WTC11 (cell line): Measurements from ENCODE around the gene CYP51A1. TPM values are rescaled to one million over a fixed set of nuclear protein-coding genes. Genes with fewer than 3 reads are reported as not detected.

Experiments
- ATAC-seq: fragments of 200-7000 bp; cut with Tn5 transposase; 2 replicates; pipeline ENCODE4 v1.10.0; 2021; ENCODE audit warnings: mild to moderate bottlenecking, moderate library complexity
- CTCF ChIA-PET: fragments of 300-600 bp; sonication (Branson Sonifier 250); formaldehyde crosslinking; loops from one replicate; lab custom pipeline; 2021; ENCODE audit warnings: antibody characterized with exemption; lab: Charles Lee
- POLR2A ChIA-PET: fragments of 350-600 bp; sonication (Branson Sonifier 250); formaldehyde crosslinking; loops from one replicate; lab custom pipeline; 2021; ENCODE audit warnings: antibody characterized with exemption; lab: Charles Lee
- DNase-seq: peaks from one replicate; pipeline ENCODE4 v3.0.0; 2021; ENCODE audit warnings: low spot score
- H3K27ac Mint-ChIP-seq: 2 replicates; pipeline ENCODE4 v1.8.0; 2021; ENCODE audit warnings: mixed read lengths
- H3K27me3 Mint-ChIP-seq: 2 replicates; pipeline ENCODE4 v1.8.0; 2021; ENCODE audit warnings: low read depth, mild to moderate bottlenecking, moderate library complexity, mixed read lengths
- H3K36me3 Mint-ChIP-seq: 2 replicates; pipeline ENCODE4 v1.8.0; 2021; ENCODE audit warnings: mixed read lengths
- H3K4me1 Mint-ChIP-seq: 2 replicates; pipeline ENCODE4 v1.8.0; 2022; ENCODE audit warnings: mixed read lengths
- H3K4me3 Mint-ChIP-seq: 2 replicates; pipeline ENCODE4 v1.8.0; 2021; ENCODE audit warnings: mild to moderate bottlenecking, moderate library complexity, mixed read lengths
- H3K9me3 Mint-ChIP-seq: 2 replicates; pipeline ENCODE4 v1.8.0; 2021; ENCODE audit warnings: mixed read lengths
- ATF1 ChIP-seq: sonication (generic); formaldehyde crosslinking; IDR thresholded peaks from 2 replicates; pipeline ENCODE4 v1.8.1; 2023; ENCODE audit warnings: mild to moderate bottlenecking, moderate library complexity, missing genetic modification reagents
- CBFB ChIP-seq: sonication (generic); formaldehyde crosslinking; IDR thresholded peaks from 2 replicates; pipeline ENCODE4 v1.8.1; 2022; ENCODE audit warnings: mild to moderate bottlenecking, low read depth, missing genetic modification reagents
- CREM ChIP-seq: sonication (generic); formaldehyde crosslinking; IDR thresholded peaks from 2 replicates; pipeline ENCODE4 v1.8.1; 2022; ENCODE audit warnings: mild to moderate bottlenecking, missing genetic modification reagents, moderate library complexity
- FOXJ3 ChIP-seq: sonication (generic); formaldehyde crosslinking; IDR thresholded peaks from 2 replicates; pipeline ENCODE4 v1.9.0; 2021; ENCODE audit warnings: missing genetic modification reagents, mild to moderate bottlenecking, borderline replicate concordance
- FOXP1 ChIP-seq: sonication (generic); formaldehyde crosslinking; IDR thresholded peaks from 2 replicates; pipeline ENCODE4 v1.8.0; 2022; ENCODE audit warnings: missing genetic modification reagents, mild to moderate bottlenecking, moderate library complexity, borderline replicate concordance
- GABPB1 ChIP-seq: sonication (generic); formaldehyde crosslinking; IDR thresholded peaks from 2 replicates; pipeline ENCODE4 v1.8.1; 2023; ENCODE audit warnings: mild to moderate bottlenecking, missing genetic modification reagents
- JAZF1 ChIP-seq: fragments of 250-450 bp; sonication (Bioruptor Pico); IDR thresholded peaks from 2 replicates; pipeline ENCODE4 v1.9.0; 2021; ENCODE audit warnings: moderate library complexity, mild to moderate bottlenecking, inconsistent platforms
- MYBL2 ChIP-seq: sonication (generic); formaldehyde crosslinking; IDR thresholded peaks from 2 replicates; pipeline ENCODE4 v1.8.1; 2023; ENCODE audit warnings: mild to moderate bottlenecking, moderate library complexity, missing genetic modification reagents
- NFATC4 ChIP-seq: fragments of 250-450 bp; sonication (Bioruptor Pico); IDR thresholded peaks from 2 replicates; pipeline ENCODE4 v1.9.0; 2021; ENCODE audit warnings: mild to moderate bottlenecking
- NFYB ChIP-seq: sonication (generic); formaldehyde crosslinking; conservative IDR thresholded peaks from 2 replicates; pipeline ENCODE4 v1.8.0; 2022; ENCODE audit warnings: low read depth, missing genetic modification reagents
- NR2C2 ChIP-seq: sonication (generic); formaldehyde crosslinking; IDR thresholded peaks from 2 replicates; pipeline ENCODE4 v1.8.0; 2022; ENCODE audit warnings: mild to moderate bottlenecking, missing genetic modification reagents
- NR3C1 ChIP-seq: sonication (generic); formaldehyde crosslinking; conservative IDR thresholded peaks from 2 replicates; pipeline ENCODE4 v1.8.1; 2023; ENCODE audit warnings: low read depth, mild to moderate bottlenecking, missing genetic modification reagents
- TEAD4 ChIP-seq: sonication (generic); formaldehyde crosslinking; IDR thresholded peaks from 2 replicates; pipeline ENCODE4 v1.8.0; 2022; ENCODE audit warnings: mild to moderate bottlenecking, missing genetic modification reagents
- ZBTB21 ChIP-seq: sonication (generic); formaldehyde crosslinking; IDR thresholded peaks from 2 replicates; pipeline ENCODE4 v1.8.1; 2023; ENCODE audit warnings: mild to moderate bottlenecking, missing genetic modification reagents, borderline replicate concordance
- ZNF138 ChIP-seq: sonication (generic); formaldehyde crosslinking; conservative IDR thresholded peaks from 2 replicates; pipeline ENCODE4 v1.8.1; 2022; ENCODE audit warnings: mild to moderate bottlenecking, moderate library complexity, missing genetic modification reagents
- ZNF219 ChIP-seq: sonication (generic); formaldehyde crosslinking; IDR thresholded peaks from 2 replicates; pipeline ENCODE4 v1.8.0; 2023; ENCODE audit warnings: missing genetic modification reagents, mild to moderate bottlenecking, borderline replicate concordance
- ZNF232 ChIP-seq: sonication (generic); formaldehyde crosslinking; IDR thresholded peaks from 2 replicates; pipeline ENCODE4 v1.8.0; 2022; ENCODE audit warnings: mild to moderate bottlenecking, missing genetic modification reagents
- total RNA-seq: library from RNA; stranded (reverse); gene quantifications from 3 replicates; pipeline ENCODE4 v1.2.3, GENCODE V29; 2021
- TF ChIP-seq, protein P1 (sequence below): sonication (generic); formaldehyde crosslinking; IDR thresholded peaks from 2 replicates; pipeline ENCODE4 v1.8.1; 2023; ENCODE audit warnings: mild to moderate bottlenecking, missing genetic modification reagents
- TF ChIP-seq, protein P2 (sequence below): sonication (generic); formaldehyde crosslinking; IDR thresholded peaks from 2 replicates; pipeline ENCODE4 v1.8.0; 2023; ENCODE audit warnings: mild to moderate bottlenecking, missing genetic modification reagents
- TF ChIP-seq, protein P3 (sequence below): fragments of 200-600 bp; IDR thresholded peaks from 2 replicates; pipeline ENCODE4 v1.8.0; 2022; ENCODE audit warnings: antibody characterized with exemption
- TF ChIP-seq, protein P4 (sequence below): fragments of 250-450 bp; sonication (Bioruptor Pico); conservative IDR thresholded peaks from 2 replicates; pipeline ENCODE4 v1.9.0; 2021; ENCODE audit warnings: mild to moderate bottlenecking
- TF ChIP-seq, protein P5 (sequence below): sonication (generic); formaldehyde crosslinking; IDR thresholded peaks from 2 replicates; pipeline ENCODE4 v1.8.0; 2023; ENCODE audit warnings: missing genetic modification reagents, mild to moderate bottlenecking, borderline replicate concordance
- TF ChIP-seq, protein P6 (sequence below): fragments of 250-450 bp; sonication (Bioruptor Pico); IDR thresholded peaks from 2 replicates; pipeline ENCODE4 v1.9.0; 2021; ENCODE audit warnings: mild to moderate bottlenecking

The CYP51A1 gene
- total RNA-seq, 1 experiment from 2014 or later, result 81.4 TPM

DNA sequence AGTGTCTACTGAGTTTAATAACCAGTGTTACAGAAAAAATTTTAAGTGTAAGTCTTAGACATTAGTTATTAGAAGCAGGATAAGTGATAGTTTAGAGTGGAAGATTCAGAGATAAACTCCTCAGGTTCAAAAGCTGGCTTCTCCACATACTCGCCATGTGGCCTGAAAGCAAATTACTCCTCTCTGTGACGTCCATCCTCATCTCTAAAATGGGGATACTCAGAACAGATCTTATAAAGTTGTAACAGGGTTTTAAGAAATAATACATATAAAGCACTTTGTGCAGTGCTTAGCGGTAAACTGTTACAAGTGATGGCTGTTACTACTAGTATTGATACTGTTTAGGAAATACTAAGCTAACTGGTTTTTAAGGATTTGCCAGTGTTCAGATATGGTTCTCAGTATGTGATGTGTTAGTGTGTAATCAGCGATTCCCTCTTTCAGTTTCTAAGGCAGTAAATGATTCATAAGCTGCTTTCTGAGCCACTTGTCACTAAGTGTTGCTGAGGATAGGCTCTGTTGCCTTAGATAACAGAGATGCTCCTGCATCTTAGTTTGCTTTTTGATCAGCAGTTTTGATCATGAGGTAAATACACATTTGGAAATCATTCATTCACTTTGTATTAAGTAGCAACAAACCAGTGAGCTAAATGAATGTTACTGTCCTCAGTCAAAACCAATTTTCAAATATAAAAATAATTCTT is 58.7 kb downstream of the CYP51A1 start (continued):
- TF ChIP-seq, protein P1, sequence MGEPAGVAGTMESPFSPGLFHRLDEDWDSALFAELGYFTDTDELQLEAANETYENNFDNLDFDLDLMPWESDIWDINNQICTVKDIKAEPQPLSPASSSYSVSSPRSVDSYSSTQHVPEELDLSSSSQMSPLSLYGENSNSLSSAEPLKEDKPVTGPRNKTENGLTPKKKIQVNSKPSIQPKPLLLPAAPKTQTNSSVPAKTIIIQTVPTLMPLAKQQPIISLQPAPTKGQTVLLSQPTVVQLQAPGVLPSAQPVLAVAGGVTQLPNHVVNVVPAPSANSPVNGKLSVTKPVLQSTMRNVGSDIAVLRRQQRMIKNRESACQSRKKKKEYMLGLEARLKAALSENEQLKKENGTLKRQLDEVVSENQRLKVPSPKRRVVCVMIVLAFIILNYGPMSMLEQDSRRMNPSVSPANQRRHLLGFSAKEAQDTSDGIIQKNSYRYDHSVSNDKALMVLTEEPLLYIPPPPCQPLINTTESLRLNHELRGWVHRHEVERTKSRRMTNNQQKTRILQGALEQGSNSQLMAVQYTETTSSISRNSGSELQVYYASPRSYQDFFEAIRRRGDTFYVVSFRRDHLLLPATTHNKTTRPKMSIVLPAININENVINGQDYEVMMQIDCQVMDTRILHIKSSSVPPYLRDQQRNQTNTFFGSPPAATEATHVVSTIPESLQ (CRISPR knock-in tag), result no peak
- no peak for TF ChIP-seq TEAD4 (CRISPR knock-in tag)
- no peak for TF ChIP-seq NR3C1 (CRISPR knock-in tag)
- TF ChIP-seq, protein P2, sequence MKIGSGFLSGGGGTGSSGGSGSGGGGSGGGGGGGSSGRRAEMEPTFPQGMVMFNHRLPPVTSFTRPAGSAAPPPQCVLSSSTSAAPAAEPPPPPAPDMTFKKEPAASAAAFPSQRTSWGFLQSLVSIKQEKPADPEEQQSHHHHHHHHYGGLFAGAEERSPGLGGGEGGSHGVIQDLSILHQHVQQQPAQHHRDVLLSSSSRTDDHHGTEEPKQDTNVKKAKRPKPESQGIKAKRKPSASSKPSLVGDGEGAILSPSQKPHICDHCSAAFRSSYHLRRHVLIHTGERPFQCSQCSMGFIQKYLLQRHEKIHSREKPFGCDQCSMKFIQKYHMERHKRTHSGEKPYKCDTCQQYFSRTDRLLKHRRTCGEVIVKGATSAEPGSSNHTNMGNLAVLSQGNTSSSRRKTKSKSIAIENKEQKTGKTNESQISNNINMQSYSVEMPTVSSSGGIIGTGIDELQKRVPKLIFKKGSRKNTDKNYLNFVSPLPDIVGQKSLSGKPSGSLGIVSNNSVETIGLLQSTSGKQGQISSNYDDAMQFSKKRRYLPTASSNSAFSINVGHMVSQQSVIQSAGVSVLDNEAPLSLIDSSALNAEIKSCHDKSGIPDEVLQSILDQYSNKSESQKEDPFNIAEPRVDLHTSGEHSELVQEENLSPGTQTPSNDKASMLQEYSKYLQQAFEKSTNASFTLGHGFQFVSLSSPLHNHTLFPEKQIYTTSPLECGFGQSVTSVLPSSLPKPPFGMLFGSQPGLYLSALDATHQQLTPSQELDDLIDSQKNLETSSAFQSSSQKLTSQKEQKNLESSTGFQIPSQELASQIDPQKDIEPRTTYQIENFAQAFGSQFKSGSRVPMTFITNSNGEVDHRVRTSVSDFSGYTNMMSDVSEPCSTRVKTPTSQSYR, result no peak
- TF ChIP-seq, protein P3, sequence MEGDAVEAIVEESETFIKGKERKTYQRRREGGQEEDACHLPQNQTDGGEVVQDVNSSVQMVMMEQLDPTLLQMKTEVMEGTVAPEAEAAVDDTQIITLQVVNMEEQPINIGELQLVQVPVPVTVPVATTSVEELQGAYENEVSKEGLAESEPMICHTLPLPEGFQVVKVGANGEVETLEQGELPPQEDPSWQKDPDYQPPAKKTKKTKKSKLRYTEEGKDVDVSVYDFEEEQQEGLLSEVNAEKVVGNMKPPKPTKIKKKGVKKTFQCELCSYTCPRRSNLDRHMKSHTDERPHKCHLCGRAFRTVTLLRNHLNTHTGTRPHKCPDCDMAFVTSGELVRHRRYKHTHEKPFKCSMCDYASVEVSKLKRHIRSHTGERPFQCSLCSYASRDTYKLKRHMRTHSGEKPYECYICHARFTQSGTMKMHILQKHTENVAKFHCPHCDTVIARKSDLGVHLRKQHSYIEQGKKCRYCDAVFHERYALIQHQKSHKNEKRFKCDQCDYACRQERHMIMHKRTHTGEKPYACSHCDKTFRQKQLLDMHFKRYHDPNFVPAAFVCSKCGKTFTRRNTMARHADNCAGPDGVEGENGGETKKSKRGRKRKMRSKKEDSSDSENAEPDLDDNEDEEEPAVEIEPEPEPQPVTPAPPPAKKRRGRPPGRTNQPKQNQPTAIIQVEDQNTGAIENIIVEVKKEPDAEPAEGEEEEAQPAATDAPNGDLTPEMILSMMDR, result no peak
- TF ChIP-seq ZBTB21, result no peak
- TF ChIP-seq ATF1, result no peak
- no peak for TF ChIP-seq MYBL2
- TF ChIP-seq ZNF219 (CRISPR knock-in tag), result no peak
- no peak for TF ChIP-seq FOXJ3 (CRISPR knock-in tag)
- TF ChIP-seq GABPB1, result no peak
- TF ChIP-seq, protein P4, sequence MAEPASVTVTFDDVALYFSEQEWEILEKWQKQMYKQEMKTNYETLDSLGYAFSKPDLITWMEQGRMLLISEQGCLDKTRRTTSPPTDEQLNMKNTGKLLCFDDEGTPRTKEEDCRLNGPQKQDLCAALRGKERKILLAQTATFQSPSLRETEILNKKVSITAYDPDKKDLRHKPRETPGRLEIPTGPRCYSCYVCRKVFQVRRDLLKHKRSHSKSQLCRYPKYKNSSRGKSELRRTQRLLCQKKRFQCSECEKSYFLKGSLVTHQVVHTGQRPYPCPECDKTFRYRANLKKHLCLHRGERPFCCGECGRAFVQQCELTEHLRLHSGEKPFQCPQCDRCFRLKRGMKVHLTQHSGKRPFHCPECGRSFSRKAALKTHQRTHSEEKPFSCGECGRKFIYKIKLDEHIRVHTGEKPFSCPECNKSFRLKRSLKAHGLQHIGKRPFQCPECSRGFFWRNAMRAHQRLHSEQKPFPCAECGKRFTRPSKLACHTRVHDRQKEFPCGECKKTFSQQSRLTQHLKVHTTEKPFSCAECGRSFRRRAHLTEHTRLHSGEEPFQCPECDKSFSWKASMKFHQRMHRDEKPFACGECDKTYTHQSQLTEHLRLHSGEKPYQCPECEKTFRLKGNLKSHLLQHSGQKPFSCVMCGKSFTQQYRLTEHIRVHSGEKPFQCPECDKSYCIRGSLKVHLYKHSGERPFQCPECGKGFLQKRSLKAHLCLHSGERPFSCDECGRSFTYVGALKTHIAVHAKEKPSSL (CRISPR knock-in tag), result no peak
- no peak for TF ChIP-seq NFATC4 (CRISPR knock-in tag)

DNA sequence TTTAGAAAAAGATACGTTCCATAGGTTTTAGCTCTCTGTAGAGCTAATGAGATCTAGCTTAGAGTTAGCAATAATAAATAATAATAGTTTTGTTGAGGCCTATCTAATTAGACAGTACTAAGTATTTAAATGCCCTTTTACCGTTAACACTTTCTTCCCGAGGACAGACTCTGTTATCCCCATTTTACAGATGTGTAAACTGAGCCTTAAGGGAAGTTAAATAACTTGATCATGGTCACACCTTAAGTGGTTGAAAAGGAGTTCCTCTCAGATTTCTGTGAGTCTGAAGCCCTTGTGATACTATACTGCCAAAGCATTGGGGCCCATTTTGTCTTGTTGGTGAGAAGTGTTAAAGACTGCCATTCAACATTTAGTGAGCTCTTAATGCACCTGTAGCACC is 61.6 kb downstream of the CYP51A1 start:
- Mint-ChIP-seq H3K27ac (no peak overlapping the region), H3K4me1 (no peaks in the 10 kb centered on the region), H3K27me3 (no peaks in the 10 kb centered on the region), H3K36me3 (peaks cover 24% of the 10 kb centered on the region), H3K4me3 (no peak overlapping the region), H3K9me3 (no peaks in the 10 kb centered on the region)
- no peak for ATAC-seq
- DNase-seq, result no peak
- ChIA-PET POLR2A (no interaction called here), CTCF (no interaction called here)
- no peak for TF ChIP-seq FOXP1 (CRISPR knock-in tag)
- TF ChIP-seq CREM (CRISPR knock-in tag), result no peak
- no peak for TF ChIP-seq NFYB
- TF ChIP-seq ZNF138 (CRISPR knock-in tag), result no peak
- no peak for TF ChIP-seq ZNF232 (CRISPR knock-in tag)
- TF ChIP-seq JAZF1 (CRISPR knock-in tag), result no peak
- no peak for TF ChIP-seq CBFB
- no peak for TF ChIP-seq NR2C2 (CRISPR knock-in tag)
- TF ChIP-seq, protein P5, sequence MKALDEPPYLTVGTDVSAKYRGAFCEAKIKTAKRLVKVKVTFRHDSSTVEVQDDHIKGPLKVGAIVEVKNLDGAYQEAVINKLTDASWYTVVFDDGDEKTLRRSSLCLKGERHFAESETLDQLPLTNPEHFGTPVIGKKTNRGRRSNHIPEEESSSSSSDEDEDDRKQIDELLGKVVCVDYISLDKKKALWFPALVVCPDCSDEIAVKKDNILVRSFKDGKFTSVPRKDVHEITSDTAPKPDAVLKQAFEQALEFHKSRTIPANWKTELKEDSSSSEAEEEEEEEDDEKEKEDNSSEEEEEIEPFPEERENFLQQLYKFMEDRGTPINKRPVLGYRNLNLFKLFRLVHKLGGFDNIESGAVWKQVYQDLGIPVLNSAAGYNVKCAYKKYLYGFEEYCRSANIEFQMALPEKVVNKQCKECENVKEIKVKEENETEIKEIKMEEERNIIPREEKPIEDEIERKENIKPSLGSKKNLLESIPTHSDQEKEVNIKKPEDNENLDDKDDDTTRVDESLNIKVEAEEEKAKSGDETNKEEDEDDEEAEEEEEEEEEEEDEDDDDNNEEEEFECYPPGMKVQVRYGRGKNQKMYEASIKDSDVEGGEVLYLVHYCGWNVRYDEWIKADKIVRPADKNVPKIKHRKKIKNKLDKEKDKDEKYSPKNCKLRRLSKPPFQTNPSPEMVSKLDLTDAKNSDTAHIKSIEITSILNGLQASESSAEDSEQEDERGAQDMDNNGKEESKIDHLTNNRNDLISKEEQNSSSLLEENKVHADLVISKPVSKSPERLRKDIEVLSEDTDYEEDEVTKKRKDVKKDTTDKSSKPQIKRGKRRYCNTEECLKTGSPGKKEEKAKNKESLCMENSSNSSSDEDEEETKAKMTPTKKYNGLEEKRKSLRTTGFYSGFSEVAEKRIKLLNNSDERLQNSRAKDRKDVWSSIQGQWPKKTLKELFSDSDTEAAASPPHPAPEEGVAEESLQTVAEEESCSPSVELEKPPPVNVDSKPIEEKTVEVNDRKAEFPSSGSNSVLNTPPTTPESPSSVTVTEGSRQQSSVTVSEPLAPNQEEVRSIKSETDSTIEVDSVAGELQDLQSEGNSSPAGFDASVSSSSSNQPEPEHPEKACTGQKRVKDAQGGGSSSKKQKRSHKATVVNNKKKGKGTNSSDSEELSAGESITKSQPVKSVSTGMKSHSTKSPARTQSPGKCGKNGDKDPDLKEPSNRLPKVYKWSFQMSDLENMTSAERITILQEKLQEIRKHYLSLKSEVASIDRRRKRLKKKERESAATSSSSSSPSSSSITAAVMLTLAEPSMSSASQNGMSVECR, result no peak
- TF ChIP-seq, protein P6, sequence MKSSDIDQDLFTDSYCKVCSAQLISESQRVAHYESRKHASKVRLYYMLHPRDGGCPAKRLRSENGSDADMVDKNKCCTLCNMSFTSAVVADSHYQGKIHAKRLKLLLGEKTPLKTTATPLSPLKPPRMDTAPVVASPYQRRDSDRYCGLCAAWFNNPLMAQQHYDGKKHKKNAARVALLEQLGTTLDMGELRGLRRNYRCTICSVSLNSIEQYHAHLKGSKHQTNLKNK (CRISPR knock-in tag), result no peak
